Right forelimb (tissue), 1 donor: ENCODE data around the gene PARD3B.
A peak's percentile ranks its signal among the peaks of the same experiment; 100 is the strongest.

Experiments
- DNase-seq: peaks from one replicate; pipeline ENCODE4 v3.0.0-alpha.2; 2018

PARD3B gene

DNA sequence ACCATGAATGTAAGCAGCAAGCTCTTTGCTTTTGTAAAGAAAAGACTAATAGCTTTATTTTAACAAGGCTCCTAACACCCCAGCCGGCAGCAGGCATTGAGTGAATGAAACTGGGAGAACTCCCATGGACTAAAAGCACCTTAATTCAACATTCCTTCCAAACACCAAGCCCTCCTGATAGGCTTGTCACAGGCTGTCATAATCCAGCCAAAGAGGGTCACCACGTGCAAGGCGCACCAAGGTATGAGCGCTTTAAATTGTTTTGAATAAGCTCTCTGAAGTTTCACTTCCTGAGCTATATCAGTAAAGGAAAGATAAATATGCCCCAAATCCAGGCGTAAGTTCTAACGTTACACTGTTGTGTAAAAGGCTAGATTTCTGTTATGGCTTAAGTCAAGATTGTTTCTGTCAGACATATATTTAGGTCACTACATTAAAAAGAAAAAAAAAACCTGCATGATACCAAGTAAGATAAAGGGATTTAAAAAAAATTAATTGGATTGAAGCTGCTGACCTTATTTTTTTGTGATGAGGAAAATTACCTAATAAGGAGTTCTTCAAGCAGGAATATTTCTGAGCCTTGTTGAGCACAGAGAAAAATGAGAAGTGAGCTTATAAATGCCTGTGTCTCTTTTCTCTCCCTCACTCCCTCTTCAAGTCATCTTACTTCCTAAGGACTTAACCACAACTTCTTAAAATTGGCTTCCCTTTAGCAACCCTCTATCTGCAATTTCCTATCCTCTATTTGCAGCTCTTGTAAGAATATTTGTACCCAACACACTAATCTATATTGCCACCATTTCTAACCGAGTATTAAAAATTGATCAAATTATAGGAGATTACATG lies 1000.9 kb downstream of the PARD3B start:
- no peak for DNase-seq

DNA sequence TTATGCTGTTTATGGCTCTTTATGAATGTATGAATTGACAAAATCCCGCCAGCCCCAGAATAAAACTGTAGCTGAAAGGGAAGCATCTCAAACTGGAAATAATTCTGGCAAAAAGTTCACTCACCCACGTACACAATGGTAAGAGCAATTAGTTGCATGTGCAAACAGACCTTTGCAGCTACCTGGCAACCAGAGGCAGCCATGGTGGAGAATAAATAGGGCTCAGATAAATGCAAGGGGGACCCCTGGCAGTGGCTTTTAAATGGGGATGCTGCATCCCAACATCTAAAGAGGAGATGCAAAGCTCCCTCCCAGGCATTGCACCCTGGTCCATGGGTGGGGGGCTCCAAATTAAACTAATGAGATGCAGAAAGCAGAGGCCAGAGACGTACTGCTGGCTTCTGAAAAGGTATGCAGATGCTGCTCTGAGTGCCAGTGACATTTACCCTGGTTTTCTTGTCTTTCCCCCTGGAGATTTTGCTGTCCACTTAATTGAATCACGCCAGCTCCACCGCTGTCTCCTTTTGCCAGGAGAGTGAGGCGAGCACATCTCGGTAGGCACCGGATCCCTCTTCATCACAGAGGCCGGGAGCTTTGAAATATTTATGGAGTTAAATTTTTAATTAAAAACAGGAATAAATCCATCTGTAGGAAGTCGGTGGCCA lies 1010.4 kb downstream of the PARD3B start:
- no peak for DNase-seq

DNA sequence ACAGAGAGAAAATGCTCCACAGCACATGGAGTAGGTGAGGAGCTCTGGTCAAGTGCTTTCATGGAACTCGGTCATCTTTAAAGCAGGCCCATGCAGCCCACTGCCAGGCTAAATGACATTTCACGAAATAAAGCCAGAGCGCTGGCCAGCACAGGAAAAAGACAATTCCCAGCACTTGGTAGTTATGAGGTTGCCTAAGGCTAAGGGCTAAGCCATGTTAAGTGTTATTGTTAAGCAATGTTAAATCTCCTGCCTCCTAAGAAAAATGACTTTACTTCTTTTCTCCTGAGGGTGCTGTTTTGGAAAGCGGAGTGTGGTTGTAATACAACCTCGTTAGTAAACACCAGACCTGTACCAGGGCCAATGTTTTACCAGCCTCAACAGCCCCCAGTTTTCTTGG lies 1011.1 kb downstream of the PARD3B start:
- DNase-seq: no peak

DNA sequence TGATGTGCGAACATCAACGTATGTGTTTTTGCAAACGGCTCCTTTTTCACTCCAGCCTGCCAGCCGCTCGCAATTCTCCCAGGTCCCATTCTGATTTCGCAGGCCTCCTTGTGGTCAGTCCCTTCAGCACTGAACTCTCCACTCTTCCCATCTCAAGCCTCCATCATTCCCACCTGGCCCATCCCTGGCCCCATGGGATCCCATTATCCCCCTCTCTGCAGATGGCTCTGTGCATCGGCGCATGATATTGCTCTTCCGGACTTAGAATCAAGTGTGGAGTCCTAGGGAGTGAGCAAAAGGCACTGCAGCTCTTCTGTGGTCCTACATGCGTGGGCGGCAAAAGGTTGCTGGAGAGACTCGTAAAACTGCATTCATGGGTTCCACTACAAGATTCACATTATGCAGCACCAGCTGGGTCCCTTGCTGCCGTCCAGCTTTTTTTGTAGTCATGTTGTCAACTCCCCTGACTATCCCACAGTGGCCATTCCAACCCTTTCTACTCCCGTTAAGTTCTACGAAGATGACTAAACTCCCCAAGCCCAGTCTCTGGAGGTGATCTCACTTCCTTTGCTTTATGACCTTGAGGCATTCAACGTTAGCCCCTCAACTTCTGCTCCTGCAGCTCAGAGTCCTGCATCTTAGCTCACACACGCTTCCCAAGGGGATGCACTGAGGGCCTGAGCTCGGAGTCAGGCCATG lies 1011.7 kb downstream of the PARD3B start:
- DNase-seq: no peak

- DNase-seq: no peak
These were observed 1012.6 kb downstream of the PARD3B start for GRCh38 chr2:205557873-205558272.

- no peak for DNase-seq
These were observed 1016.2 kb downstream of the PARD3B start for GRCh38 chr2:205561441-205561840.

- DNase-seq: no peak
These were observed 1018.4 kb downstream of the PARD3B start for GRCh38 chr2:205563646-205564045.

DNA sequence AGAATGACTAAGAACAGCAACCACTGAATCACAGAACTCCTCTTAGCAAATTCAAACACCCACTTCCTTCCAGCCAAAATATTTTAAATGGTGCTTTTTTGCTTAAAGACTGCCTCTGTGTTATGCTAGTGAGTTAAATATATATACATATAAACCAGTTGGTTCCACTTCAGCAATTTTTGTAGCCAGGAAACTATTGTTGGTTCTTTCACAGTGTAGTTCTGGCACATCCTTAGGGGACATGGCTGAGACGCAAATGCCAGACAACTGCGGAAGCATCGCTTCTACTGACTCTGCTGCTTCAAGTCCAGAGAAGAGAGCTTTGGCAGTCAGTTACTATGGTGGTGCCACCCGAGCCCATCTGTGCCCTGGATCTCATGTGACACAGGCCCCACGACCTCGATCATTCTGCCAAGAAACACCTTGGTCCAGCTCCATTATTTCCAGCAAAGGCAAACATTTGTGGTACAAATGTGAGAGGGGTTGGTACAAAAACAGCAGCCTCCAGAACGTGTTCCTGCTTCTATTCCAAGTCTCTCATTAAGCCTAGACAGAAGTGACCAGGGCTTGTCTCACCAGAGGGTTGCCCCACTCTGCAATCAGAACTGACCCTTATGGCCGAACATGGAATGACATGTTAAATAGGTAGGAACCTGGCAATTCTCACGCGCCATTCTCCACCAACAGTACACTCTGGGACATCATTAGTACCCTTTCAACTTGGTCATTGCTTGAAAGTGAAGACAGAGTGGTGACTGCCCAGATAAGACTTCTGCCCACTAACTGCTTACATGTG lies 1019.3 kb downstream of the PARD3B start:
- DNase-seq: no peak

- no peak for DNase-seq
These were observed 1019.9 kb downstream of the PARD3B start for GRCh38 chr2:205565142-205565522.

DNA sequence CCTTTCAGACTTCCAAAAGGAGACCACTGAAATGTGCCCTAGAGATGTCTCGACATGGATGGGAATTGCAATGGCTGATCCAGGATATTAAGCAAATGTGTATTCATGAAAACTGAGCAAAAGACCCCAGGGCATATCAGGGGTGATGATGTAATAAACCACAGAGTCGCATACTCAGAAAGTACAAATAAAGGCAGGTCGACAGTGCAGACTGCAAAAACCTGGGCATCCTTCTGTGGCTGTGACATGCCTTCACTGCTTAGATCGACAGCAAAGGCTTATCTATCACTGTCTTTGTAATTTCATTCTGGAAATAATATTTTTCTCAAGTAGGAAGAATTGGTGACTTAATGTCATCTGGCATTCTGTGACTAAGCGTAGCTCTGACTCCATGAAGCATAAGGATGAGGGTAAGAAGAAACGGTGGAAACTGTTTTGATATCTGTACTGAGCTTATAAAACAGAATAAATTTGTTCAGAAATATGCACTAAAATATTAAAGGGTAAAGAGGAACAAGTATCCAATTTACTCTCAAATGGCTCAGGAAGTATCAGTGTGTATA lies 1021.4 kb downstream of the PARD3B start:
- no peak for DNase-seq

- DNase-seq: no peak
These were observed 1023.3 kb downstream of the PARD3B start for GRCh38 chr2:205568620-205569019.

GRCh38 chr2:205570648-205571047 lies 1025.4 kb downstream of the PARD3B start:
- no peak for DNase-seq

GRCh38 chr2:205571360-205571959 lies 1026.2 kb downstream of the PARD3B start:
- no peak for DNase-seq

- DNase-seq: no peak
These were observed 1028.7 kb downstream of the PARD3B start for GRCh38 chr2:205574001-205574400.

- DNase-seq: no peak
These were observed 1034.1 kb downstream of the PARD3B start for GRCh38 chr2:205579335-205579734.

DNA sequence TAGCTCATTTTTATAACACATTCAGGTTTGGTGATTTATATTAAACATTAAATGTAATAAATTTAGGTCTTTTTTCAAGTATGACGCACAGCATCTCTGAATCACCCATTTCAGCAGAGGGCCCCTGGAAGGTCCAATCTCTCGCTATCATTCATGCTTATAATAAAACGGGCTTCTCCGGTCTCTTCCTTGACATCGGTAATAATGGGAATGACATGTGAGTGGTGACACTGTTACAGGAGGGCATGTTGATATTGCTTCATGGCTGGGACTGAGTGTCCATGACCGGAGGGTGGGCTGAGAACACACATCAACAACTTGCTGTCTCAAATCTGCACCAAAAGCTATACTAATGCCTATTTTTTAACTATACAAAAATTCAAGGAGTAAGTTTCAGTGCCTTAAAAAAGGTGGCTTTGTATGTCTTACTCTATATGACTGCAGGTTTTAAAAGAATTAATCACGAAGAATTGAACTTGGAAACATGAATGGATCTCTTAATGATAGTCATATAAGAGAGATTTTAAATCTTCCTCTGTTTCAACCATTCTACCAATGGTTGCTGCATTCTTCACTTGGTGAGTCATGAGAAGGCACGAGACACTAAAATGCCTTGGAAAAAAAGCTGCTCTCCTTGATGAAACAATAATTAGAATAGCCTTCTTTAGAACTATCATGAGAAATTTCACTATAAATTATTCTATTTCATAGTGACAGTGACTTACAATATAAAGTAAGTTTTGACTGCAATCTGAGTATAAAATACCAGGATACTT lies 1035.1 kb downstream of the PARD3B start:
- DNase-seq: no peak

DNA sequence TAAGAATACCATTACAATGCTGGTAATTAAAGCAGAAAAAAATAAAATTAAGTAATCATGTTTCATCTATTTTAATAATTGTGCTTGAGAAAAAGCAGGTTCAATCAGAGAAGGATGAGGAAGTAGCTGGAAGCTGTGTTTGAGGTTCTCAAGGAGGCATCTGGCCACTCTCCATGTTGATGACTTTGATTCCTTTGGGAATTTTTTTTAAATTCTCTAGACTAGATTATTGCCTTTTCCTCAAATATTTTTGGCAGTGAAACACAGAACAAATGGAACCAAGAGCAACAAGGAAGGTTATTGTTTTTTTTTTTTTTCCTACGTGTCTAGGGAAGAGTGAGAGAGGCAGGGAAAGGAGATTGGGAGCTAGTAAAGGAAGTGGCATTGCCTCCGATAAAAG lies 1037.1 kb downstream of the PARD3B start:
- DNase-seq: no peak

- DNase-seq: peak; percentile 50
These were observed 1040.4 kb downstream of the PARD3B start for GRCh38 chr2:205585449-205586383.

- no peak for DNase-seq
These were observed 1041.4 kb downstream of the PARD3B start for GRCh38 chr2:205586626-205587025.

DNA sequence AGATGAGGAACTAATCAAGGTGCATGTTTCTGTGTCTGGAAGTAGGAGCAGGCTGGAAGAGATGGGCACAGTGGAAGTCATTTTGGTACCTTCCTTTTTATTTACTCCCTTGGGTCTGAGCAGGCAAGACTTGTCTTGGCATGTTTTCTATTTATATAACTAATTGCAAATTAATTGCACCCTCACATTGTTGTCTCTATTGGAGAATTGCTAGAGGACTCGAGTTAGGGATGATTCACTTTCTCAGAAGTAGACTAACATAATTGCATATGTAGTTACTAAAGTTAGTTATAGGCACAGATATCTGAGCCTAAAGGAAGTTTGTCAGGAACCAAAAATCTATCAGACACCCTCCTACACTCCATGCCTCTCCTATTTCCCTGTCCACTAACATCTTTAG lies 1044.2 kb downstream of the PARD3B start:
- no peak for DNase-seq
